Measurements from ENCODE around the gene ROBO4. TPM values are rescaled to one million over a fixed set of nuclear protein-coding genes. Genes with fewer than 3 reads are reported as not detected.

ROBO4 gene
- total and polyA plus RNA-seq, 4 donors: 27.3 to 52.1 (median 41.9) TPM

DNA sequence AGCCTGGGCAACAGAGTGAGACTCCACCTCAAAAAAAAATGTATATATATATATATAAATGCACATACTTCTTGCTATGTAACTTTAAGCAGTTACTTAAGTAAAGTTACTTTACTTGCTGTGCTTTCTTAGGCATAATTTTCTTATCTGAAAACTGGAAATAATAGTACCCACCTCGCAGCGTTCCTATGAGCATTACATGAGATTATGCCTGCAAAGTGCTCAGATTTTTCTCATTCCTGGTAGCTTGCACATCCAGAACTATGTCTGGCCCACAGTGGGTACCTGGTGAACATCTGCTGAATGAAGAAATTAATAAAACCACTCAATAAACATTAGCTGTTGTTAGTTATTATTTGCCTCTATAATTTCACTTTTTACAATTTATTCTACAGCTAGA, 38.5 kb downstream of the ROBO4 start:
- Histone ChIP-seq H3K4me3 (no peak overlapping the region), H3K4me1 (ENCODE audit: control insufficient read depth in 5 of 5, insufficient read depth in 5 of 5, low read length in 5 of 5) (peaks cover 0 to 30% (median 2%) of the 10 kb centered on the region in 5 donors), H3K27me3 (ENCODE audit: control insufficient read depth in 3 of 3, insufficient read depth in 3 of 3, low read length in 2 of 3) (peaks cover 0 to 54% (median 23%) of the 10 kb centered on the region in 3 donors), H3K9me3 (ENCODE audit: control insufficient read depth in 4 of 4, insufficient read depth in 3 of 4, low read length in 3 of 4) (peaks cover 0 to 2% (median 0%) of the 10 kb centered on the region in 4 donors), H3K27ac (ENCODE audit: low read depth in 1 of 2, low read length in 1 of 2) (no peak overlapping the region), H3K36me3 (ENCODE audit: control insufficient read depth in 4 of 4, insufficient read depth in 4 of 4, low read length in 4 of 4) (no peaks in the 10 kb centered on the region), H3K9ac (ENCODE audit: insufficient read depth in 1 of 2, low read length in 2 of 2) (no peak overlapping the region)
- no peak for ATAC-seq (ENCODE audit: insufficient read depth, low FRiP score)
- DNase-seq: no peak
- TF ChIP-seq, protein P1, sequence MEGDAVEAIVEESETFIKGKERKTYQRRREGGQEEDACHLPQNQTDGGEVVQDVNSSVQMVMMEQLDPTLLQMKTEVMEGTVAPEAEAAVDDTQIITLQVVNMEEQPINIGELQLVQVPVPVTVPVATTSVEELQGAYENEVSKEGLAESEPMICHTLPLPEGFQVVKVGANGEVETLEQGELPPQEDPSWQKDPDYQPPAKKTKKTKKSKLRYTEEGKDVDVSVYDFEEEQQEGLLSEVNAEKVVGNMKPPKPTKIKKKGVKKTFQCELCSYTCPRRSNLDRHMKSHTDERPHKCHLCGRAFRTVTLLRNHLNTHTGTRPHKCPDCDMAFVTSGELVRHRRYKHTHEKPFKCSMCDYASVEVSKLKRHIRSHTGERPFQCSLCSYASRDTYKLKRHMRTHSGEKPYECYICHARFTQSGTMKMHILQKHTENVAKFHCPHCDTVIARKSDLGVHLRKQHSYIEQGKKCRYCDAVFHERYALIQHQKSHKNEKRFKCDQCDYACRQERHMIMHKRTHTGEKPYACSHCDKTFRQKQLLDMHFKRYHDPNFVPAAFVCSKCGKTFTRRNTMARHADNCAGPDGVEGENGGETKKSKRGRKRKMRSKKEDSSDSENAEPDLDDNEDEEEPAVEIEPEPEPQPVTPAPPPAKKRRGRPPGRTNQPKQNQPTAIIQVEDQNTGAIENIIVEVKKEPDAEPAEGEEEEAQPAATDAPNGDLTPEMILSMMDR (IDR thresholded peaks at IDR 0.05; ENCODE audit: control extremely low read depth, extremely low read depth): no peak
- 90 to 92% methylated on average over 2 of the region's 2 CpGs for WGBS, 2 donors

DNA sequence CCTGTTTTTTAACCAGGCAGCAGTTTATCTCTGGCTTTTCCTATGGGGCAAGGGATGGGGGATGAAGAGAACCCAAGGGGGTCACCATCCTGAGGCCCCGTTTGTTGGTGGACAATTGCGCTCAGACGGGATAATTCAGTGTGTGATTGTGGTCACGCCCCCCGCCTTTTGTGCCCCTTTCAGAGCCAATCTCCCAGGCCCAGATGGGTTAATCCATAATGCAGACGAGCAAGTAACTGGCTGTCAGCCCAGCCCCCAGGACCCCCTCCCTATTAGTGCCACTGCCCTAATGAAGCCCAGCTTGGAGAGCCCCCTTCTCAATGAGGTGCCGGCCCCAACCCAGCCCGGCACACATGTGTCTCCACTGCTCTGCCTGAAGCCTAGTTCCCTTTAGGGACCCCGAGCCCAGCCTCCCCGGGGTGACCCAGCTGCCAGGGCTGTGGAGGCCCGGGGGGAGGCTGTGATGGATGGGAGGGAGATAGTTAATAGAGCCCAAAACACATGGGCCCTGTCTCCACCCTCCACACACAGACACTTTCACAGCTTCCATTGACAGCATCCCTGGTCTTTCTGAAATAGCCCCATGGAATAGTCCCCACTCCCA, 51.5 kb downstream of the ROBO4 start:
- no peak for ATAC-seq (ENCODE audit: insufficient read depth, low FRiP score)
- TF ChIP-seq, protein P1 (IDR thresholded peaks at IDR 0.05; ENCODE audit: control extremely low read depth, extremely low read depth): no peak
- DNase-seq: no peak
- Histone ChIP-seq H3K36me3 (ENCODE audit: control insufficient read depth in 4 of 4, insufficient read depth in 4 of 4, low read length in 4 of 4) (no peaks in the 10 kb centered on the region), H3K9me3 (ENCODE audit: control insufficient read depth in 4 of 4, insufficient read depth in 3 of 4, low read length in 3 of 4) (peaks cover 0 to 11% (median 0%) of the 10 kb centered on the region in 4 donors), H3K27ac (ENCODE audit: low read depth in 1 of 2, low read length in 1 of 2) (no peak overlapping the region), H3K4me1 (ENCODE audit: control insufficient read depth in 5 of 5, insufficient read depth in 5 of 5, low read length in 5 of 5) (peaks cover 0 to 44% (median 19%) of the 10 kb centered on the region in 5 donors), H3K4me3 (no peak overlapping the region), H3K9ac (ENCODE audit: insufficient read depth in 1 of 2, low read length in 2 of 2) (no peak overlapping the region), H3K27me3 (ENCODE audit: control insufficient read depth in 3 of 3, insufficient read depth in 3 of 3, low read length in 2 of 3) (peaks cover 3 to 74% (median 65%) of the 10 kb centered on the region in 3 donors)
- WGBS, 2 donors: 17 to 28% methylated on average over 11 of the region's 11 CpGs

DNA sequence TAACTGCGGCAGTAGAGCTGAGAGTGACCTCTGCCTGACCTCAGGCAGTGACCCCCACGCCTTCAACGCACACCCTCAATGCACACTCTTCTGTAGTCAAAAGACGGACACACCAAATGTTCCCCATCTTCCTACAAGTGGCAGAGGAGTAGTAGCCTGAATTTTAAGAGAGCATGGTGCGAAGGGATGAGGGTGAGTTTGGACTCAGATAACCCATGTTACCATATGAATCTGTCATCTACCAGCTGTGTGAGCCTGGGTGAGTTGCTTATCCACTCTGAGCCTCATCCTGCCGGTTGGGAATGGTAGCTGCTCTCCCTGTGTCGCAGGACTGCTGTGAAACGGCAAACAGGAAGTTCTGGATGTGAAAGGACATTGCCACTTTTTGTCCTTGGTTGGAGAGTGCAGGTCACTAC, 53.0 kb downstream of the ROBO4 start:
- 11 to 17% methylated on average over 8 of the region's 8 CpGs for WGBS, 2 donors
- TF ChIP-seq, protein P1 (IDR thresholded peaks at IDR 0.05; ENCODE audit: control extremely low read depth, extremely low read depth): no peak
- no peak for ATAC-seq (ENCODE audit: insufficient read depth, low FRiP score)
- Histone ChIP-seq H3K4me3 (no peak overlapping the region), H3K4me1 (ENCODE audit: control insufficient read depth in 5 of 5, insufficient read depth in 5 of 5, low read length in 5 of 5) (peaks cover 0 to 47% (median 19%) of the 10 kb centered on the region in 5 donors), H3K27ac (ENCODE audit: low read depth in 1 of 2, low read length in 1 of 2) (no peak overlapping the region), H3K36me3 (ENCODE audit: control insufficient read depth in 4 of 4, insufficient read depth in 4 of 4, low read length in 4 of 4) (no peaks in the 10 kb centered on the region), H3K9ac (ENCODE audit: insufficient read depth in 1 of 2, low read length in 2 of 2) (no peak overlapping the region), H3K9me3 (ENCODE audit: control insufficient read depth in 4 of 4, insufficient read depth in 3 of 4, low read length in 3 of 4) (peaks cover 0 to 11% (median 0%) of the 10 kb centered on the region in 4 donors), H3K27me3 (ENCODE audit: control insufficient read depth in 3 of 3, insufficient read depth in 3 of 3, low read length in 2 of 3) (peaks cover 3 to 67% (median 60%) of the 10 kb centered on the region in 3 donors)
- no peak for DNase-seq

DNA sequence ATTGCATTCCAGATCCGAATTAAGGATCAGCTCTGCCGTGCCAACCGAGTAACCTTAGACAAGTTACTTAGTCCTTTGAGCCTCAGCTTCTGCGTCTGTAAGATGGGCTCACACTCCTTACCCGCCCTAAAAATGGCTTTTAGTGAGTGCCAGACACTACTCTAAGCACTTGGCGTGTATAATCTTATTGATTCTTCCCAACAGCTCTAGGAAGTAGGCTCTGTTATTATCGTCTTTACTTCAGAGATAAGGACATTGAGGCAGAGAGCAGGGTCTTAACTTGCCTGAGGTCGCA, 54.1 kb downstream of the ROBO4 start:
- peaks cover 3 to 63% (median 56%) of the 10 kb centered on the region in 3 donors for H3K27me3 ChIP-seq (ENCODE audit: control insufficient read depth in 3 of 3, insufficient read depth in 3 of 3, low read length in 2 of 3)
- WGBS, 2 donors: 9 to 20% methylated on average over 8 of the region's 8 CpGs

More for the DNA sequence above, 54.1 kb downstream of the ROBO4 start:
- H3K27ac ChIP-seq (ENCODE audit: low read depth in 1 of 2, low read length in 1 of 2): no peak overlapping the region
- peaks cover 0 to 58% (median 21%) of the 10 kb centered on the region in 5 donors for H3K4me1 ChIP-seq (ENCODE audit: control insufficient read depth in 5 of 5, insufficient read depth in 5 of 5, low read length in 5 of 5)
- DNase-seq (no peak), ATAC-seq (ENCODE audit: insufficient read depth, low FRiP score) (no peak)
- H3K9ac ChIP-seq (ENCODE audit: insufficient read depth in 1 of 2, low read length in 2 of 2): no peak overlapping the region
- peaks cover 0 to 8% (median 0%) of the 10 kb centered on the region in 4 donors for H3K9me3 ChIP-seq (ENCODE audit: control insufficient read depth in 4 of 4, insufficient read depth in 3 of 4, low read length in 3 of 4)
- H3K36me3 ChIP-seq (ENCODE audit: control insufficient read depth in 4 of 4, insufficient read depth in 4 of 4, low read length in 4 of 4): no peaks in the 10 kb centered on the region
- H3K4me3 ChIP-seq: no peak overlapping the region
- TF ChIP-seq, protein P1 (IDR thresholded peaks at IDR 0.05; ENCODE audit: control extremely low read depth, extremely low read depth): no peak

All from lung (tissue), 12 donors.